HepG2 (cell line): ENCODE results near the gene TXNDC2. TPM values are rescaled to one million over a fixed set of nuclear protein-coding genes. Genes with fewer than 3 reads are reported as not detected.

Source experiments
- CEBPG ChIP-seq: IDR thresholded peaks from 2 replicates; pipeline ENCODE4 v1.6.1; 2016
- HMG20A ChIP-seq: IDR thresholded peaks from 2 replicates; pipeline ENCODE4 v1.6.1; 2016; ENCODE audit warnings: borderline replicate concordance
- KLF13 ChIP-seq: sonication (generic); formaldehyde crosslinking; IDR thresholded peaks from 2 replicates; pipeline ENCODE4 v1.4.0; 2020; ENCODE audit warnings: mild to moderate bottlenecking, missing genetic modification reagents
- KLF16 ChIP-seq, 2 experiments: sonication (generic) in 1 of 2; formaldehyde crosslinking in 1 of 2; IDR thresholded peaks; 2 replicates each; pipeline versions ENCODE4 v1.6.1 to v1.8.0; 2016 to 2023; ENCODE audit warnings: missing genetic modification reagents in 2 of 2, missing compliant biosample characterization in 1 of 2
- LRRFIP1 ChIP-seq: sonication (generic); formaldehyde crosslinking; conservative IDR thresholded peaks from 2 replicates; pipeline ENCODE4 v1.4.0; 2020; ENCODE audit warnings: missing genetic modification reagents
- MLLT10 ChIP-seq: sonication (generic); formaldehyde crosslinking; IDR thresholded peaks from 2 replicates; pipeline ENCODE4 v1.4.0; 2020; ENCODE audit warnings: missing genetic modification reagents
- POLR2A ChIP-seq, 2 experiments: IDR thresholded peaks; 2 replicates each; pipeline ENCODE4 v1.6.1; 2011; ENCODE audit warnings: low read depth in 2 of 2, low read length in 2 of 2, mild to moderate bottlenecking in 1 of 2, moderate library complexity in 1 of 2; ENCODE audit not compliant: insufficient read depth in 1 of 2
- RNF219 ChIP-seq: sonication (generic); formaldehyde crosslinking; IDR thresholded peaks from 2 replicates; pipeline ENCODE4 v1.5.0; 2020; ENCODE audit warnings: mild to moderate bottlenecking, missing genetic modification reagents
- RORA ChIP-seq: sonication (generic); formaldehyde crosslinking; IDR thresholded peaks from 2 replicates; pipeline ENCODE4 v1.5.0; 2020; ENCODE audit warnings: mild to moderate bottlenecking, missing genetic modification reagents, moderate library complexity
- SYNCRIP ChIP-seq: fragments of 200-400 bp; formaldehyde crosslinking; IDR thresholded peaks from 2 replicates; pipeline ENCODE4 v1.6.1; 2018; ENCODE audit warnings: mild to moderate bottlenecking, low read depth, low read length; ENCODE audit not compliant: insufficient read depth
- TBL1XR1 ChIP-seq: fragments of 150-350 bp; IDR thresholded peaks from 2 replicates; pipeline ENCODE4 v1.6.1; 2014; ENCODE audit warnings: borderline replicate concordance, low read length; ENCODE audit not compliant: partially characterized antibody
- TBX2 ChIP-seq: sonication (generic); formaldehyde crosslinking; IDR thresholded peaks from 2 replicates; pipeline ENCODE4 v1.5.0; 2020; ENCODE audit warnings: missing genetic modification reagents, mild to moderate bottlenecking, borderline replicate concordance
- TCF7L2 ChIP-seq: IDR thresholded peaks from 2 replicates; pipeline ENCODE4 v1.6.1; 2011; ENCODE audit warnings: mild to moderate bottlenecking, low read depth, low read length, moderate library complexity
- ZNF260 ChIP-seq: sonication (generic); formaldehyde crosslinking; IDR thresholded peaks from 2 replicates; pipeline ENCODE4 v1.4.0; 2020; ENCODE audit warnings: missing genetic modification reagents, low read depth, mild to moderate bottlenecking, borderline replicate concordance
- ZNF263 ChIP-seq: sonication (generic); formaldehyde crosslinking; IDR thresholded peaks from 2 replicates; pipeline ENCODE4 v1.4.0; 2020; ENCODE audit warnings: missing genetic modification reagents
- ZNF280D ChIP-seq: sonication (generic); formaldehyde crosslinking; IDR thresholded peaks from 2 replicates; pipeline ENCODE4 v1.5.1; 2020; ENCODE audit warnings: mild to moderate bottlenecking, missing genetic modification reagents
- ZNF496 ChIP-seq: sonication (generic); formaldehyde crosslinking; IDR thresholded peaks from 2 replicates; pipeline ENCODE4 v1.8.1; 2023; ENCODE audit warnings: mild to moderate bottlenecking, moderate library complexity, missing genetic modification reagents; ENCODE audit not compliant: insufficient replicate concordance
- ZNF558 ChIP-seq: sonication (generic); formaldehyde crosslinking; IDR thresholded peaks from 2 replicates; pipeline ENCODE4 v1.9.0; 2022; ENCODE audit warnings: mild to moderate bottlenecking, missing genetic modification reagents, borderline replicate concordance
- ZNF562 ChIP-seq: sonication (generic); formaldehyde crosslinking; IDR thresholded peaks from 2 replicates; pipeline ENCODE4 v1.8.0; 2022; ENCODE audit warnings: missing genetic modification reagents, borderline replicate concordance
- ZNF724P ChIP-seq: sonication (generic); formaldehyde crosslinking; IDR thresholded peaks from 2 replicates; pipeline ENCODE4 v1.8.0; 2022; ENCODE audit warnings: missing genetic modification reagents, borderline replicate concordance
- ZNF780A ChIP-seq: sonication (generic); formaldehyde crosslinking; IDR thresholded peaks from 2 replicates; pipeline ENCODE4 v1.8.0; 2022; ENCODE audit warnings: mild to moderate bottlenecking, missing genetic modification reagents, moderate library complexity
- polyA plus RNA-seq, 8 experiments: library from polyadenylated mRNA; depleted of rRNA in 3 of 8; stranded (reverse) in 7 of 8; unstranded in 1 of 8; fragments of >200 nt; fragmentation: Illumina TruSeq in 4 of 8; extraction: Trizol in 4 of 8; gene quantifications; 2 replicates each; pipeline versions ENCODE4 v1.2.1 to v1.2.3, GENCODE V29; 2011 to 2016; ENCODE audit warnings: low read depth in 4 of 8, missing spikeins in 1 of 8, mixed read lengths in 1 of 8; ENCODE audit not compliant: insufficient read depth in 1 of 8
- total RNA-seq, 5 experiments: library from RNA; depleted of rRNA; stranded (reverse); fragments of >200 nt; fragmentation: Illumina TruSeq; extraction: Trizol; gene quantifications; 2 replicates each; pipeline ENCODE4 v1.2.3, GENCODE V29; 2016; ENCODE audit warnings: low read depth in 1 of 5
- TF ChIP-seq, protein P1 (sequence below): sonication (generic); formaldehyde crosslinking; IDR thresholded peaks from 2 replicates; pipeline ENCODE4 v1.4.0; 2020; ENCODE audit warnings: low read depth, mild to moderate bottlenecking, missing genetic modification reagents

TXNDC2 gene
- total and polyA plus RNA-seq, 2 of the 13 experiments (the other 11 are each of a cell fraction or from before 2014, with no cell fraction given) = not detected

- TF ChIP-seq TCF7L2 = no peak
- no peak for TF ChIP-seq LRRFIP1
- TF ChIP-seq POLR2A (IDR thresholded peaks at IDR 0.05; ENCODE audit: insufficient read depth in 1 of 2, low read depth in 2 of 2, low read length in 2 of 2) = 0 out of 4 replicates have a peak, but pooled peaks of 1 of the 2 experiments have one; percentile 40
- TF ChIP-seq ZNF780A = no peak
- no peak for TF ChIP-seq RORA (CRISPR knock-in tag)
- no peak for TF ChIP-seq ZNF562 (CRISPR knock-in tag)
- 0 out of 2 replicates have a peak, but pooled peaks have one; percentile 3 for TF ChIP-seq CEBPG (CRISPR knock-in tag)
- no peak for TF ChIP-seq ZNF280D (CRISPR knock-in tag)
- no peak for TF ChIP-seq ZNF263 (CRISPR knock-in tag)
- no peak for TF ChIP-seq MLLT10
- TF ChIP-seq RNF219 (CRISPR knock-in tag) = no peak
- no peak for TF ChIP-seq SYNCRIP
- no peak for TF ChIP-seq ZNF496 (CRISPR knock-in tag)
- no peak for TF ChIP-seq ZNF558 (CRISPR knock-in tag)
- no peak for TF ChIP-seq TBL1XR1
- TF ChIP-seq HMG20A = no peak
- no peak for TF ChIP-seq KLF16 (CRISPR knock-in tag; IDR thresholded peaks at IDR 0.05)
- TF ChIP-seq KLF13 (CRISPR knock-in tag) = no peak
- no peak for TF ChIP-seq ZNF260 (CRISPR knock-in tag)
- no peak for TF ChIP-seq ZNF724P (CRISPR knock-in tag)
- TF ChIP-seq TBX2 (CRISPR knock-in tag) = no peak
- TF ChIP-seq, protein P1, sequence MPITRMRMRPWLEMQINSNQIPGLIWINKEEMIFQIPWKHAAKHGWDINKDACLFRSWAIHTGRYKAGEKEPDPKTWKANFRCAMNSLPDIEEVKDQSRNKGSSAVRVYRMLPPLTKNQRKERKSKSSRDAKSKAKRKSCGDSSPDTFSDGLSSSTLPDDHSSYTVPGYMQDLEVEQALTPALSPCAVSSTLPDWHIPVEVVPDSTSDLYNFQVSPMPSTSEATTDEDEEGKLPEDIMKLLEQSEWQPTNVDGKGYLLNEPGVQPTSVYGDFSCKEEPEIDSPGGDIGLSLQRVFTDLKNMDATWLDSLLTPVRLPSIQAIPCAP (CRISPR knock-in tag) = no peak
- TF ChIP-seq, all 625 proteins: peak for 6
These were observed 8.7 kb upstream of the TXNDC2 start (continued) for GRCh38 chr18:9876867-9877654.
